ENCODE measurements around the gene CDH13. TPM values are rescaled to one million over a fixed set of nuclear protein-coding genes. Genes with fewer than 3 reads are reported as not detected.

The CDH13 gene
- total and polyA plus RNA-seq, 7 donors = 6.1 to 30.7 (median 22.8) TPM

- H3K27me3 ChIP-seq (ENCODE audit: insufficient read depth in 3 of 3, low read length in 2 of 3) = no peaks in the 10 kb centered on the region
- no peak for DNase-seq
- peaks cover 6% of the 10 kb centered on the region for H3K4me1 ChIP-seq
- H3K9me3 ChIP-seq = no peaks in the 10 kb centered on the region
- no peak overlapping the region for H3K4me3 ChIP-seq
- WGBS, 3 donors = 95 to 98% (median 95%) methylated on average over 2 of the region's 2 CpGs
- intact Hi-C loops (cut with DNase I) = no loop called here
- no peaks in the 10 kb centered on the region for H3K36me3 ChIP-seq (ENCODE audit: insufficient read depth in 1 of 2, low read depth in 1 of 2)
- no peak for ATAC-seq
- H3K27ac ChIP-seq = no peak overlapping the region
- TF ChIP-seq CTCF (IDR thresholded peaks at IDR 0.05) = no peak
These were observed 617.3 kb downstream of the CDH13 start for GRCh38 chr16:83244057-83244456.

DNA sequence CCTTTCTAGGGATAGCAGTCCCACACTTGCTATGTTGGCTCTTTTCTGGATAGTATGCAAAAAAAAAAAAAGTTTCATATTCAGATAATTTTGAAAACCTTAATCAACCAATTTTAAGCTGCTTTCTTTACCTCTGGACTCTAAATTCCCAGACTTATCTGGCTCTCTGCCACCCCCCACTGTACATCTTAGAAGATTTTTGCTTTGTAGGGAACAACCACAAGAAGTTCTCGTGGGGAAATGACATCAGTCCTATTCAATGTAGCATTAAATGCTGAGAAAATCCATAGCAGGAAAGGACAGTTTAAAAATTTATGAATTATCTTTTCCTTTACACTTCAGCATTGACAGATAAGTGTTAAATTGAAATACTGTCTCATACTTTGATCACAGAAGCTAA lies 618.3 kb downstream of the CDH13 start:
- no peak overlapping the region for H3K27ac ChIP-seq
- 74 to 76% (median 75%) methylated on average over 1 of the region's 1 CpG for WGBS, 3 donors
- no peaks in the 10 kb centered on the region for H3K36me3 ChIP-seq (ENCODE audit: insufficient read depth in 1 of 2, low read depth in 1 of 2)
- no peak overlapping the region for H3K4me3 ChIP-seq
- no peaks in the 10 kb centered on the region for H3K9me3 ChIP-seq
- ATAC-seq (no peak), DNase-seq (no peak)
- TF ChIP-seq CTCF (IDR thresholded peaks at IDR 0.05) = no peak
- intact Hi-C loops (cut with DNase I) = no loop called here
- peaks cover 9% of the 10 kb centered on the region for H3K4me1 ChIP-seq
- H3K27me3 ChIP-seq (ENCODE audit: insufficient read depth in 3 of 3, low read length in 2 of 3) = no peaks in the 10 kb centered on the region

- no peak overlapping the region for H3K27ac ChIP-seq
- DNase-seq = no peak
These were observed 621.1 kb downstream of the CDH13 start for GRCh38 chr16:83247767-83248372.

GRCh38 chr16:83248735-83249463 lies 622.1 kb downstream of the CDH13 start:
- no peak for DNase-seq
- H3K27ac ChIP-seq = no peak overlapping the region
- H3K4me1 ChIP-seq = peaks cover 9% of the 10 kb centered on the region
- H3K27me3 ChIP-seq (ENCODE audit: insufficient read depth in 3 of 3, low read length in 2 of 3) = no peaks in the 10 kb centered on the region
- no peaks in the 10 kb centered on the region for H3K9me3 ChIP-seq
- WGBS, 3 donors = 46 to 60% (median 52%) methylated on average over 8 of the region's 8 CpGs
- intact Hi-C loops (cut with DNase I) = no loop called here
- no peak overlapping the region for H3K4me3 ChIP-seq
- no peaks in the 10 kb centered on the region for H3K36me3 ChIP-seq (ENCODE audit: insufficient read depth in 1 of 2, low read depth in 1 of 2)
- peak in 3 of 4 donors; percentile 42 to 80 (median 54) for ATAC-seq
- no peak for TF ChIP-seq CTCF (IDR thresholded peaks at IDR 0.05)

More at GRCh38 chr16:83247767-83248372, 621.1 kb downstream of the CDH13 start:
- H3K4me1 ChIP-seq = peaks cover 9% of the 10 kb centered on the region
- H3K36me3 ChIP-seq (ENCODE audit: insufficient read depth in 1 of 2, low read depth in 1 of 2) = no peaks in the 10 kb centered on the region
- no peaks in the 10 kb centered on the region for H3K27me3 ChIP-seq (ENCODE audit: insufficient read depth in 3 of 3, low read length in 2 of 3)
- WGBS, 3 donors = 43 to 58% (median 53%) methylated on average over 9 of the region's 9 CpGs
- H3K4me3 ChIP-seq = peak overlapping the region; percentile 25
- H3K9me3 ChIP-seq = no peaks in the 10 kb centered on the region
- peak in 3 of 4 donors; percentile 33 to 78 (median 51) for ATAC-seq
- intact Hi-C loops (cut with DNase I) = no loop called here
- TF ChIP-seq CTCF (IDR thresholded peaks at IDR 0.05) = no peak

All from psoas muscle (tissue), 8 donors.